Activated T-cell treated with anti-CD3 and anti-CD28 coated beads for 48 hours (primary cell): Measurements from ENCODE around the gene CENPP.

Experiments
- DNase-seq: peaks from one replicate; pipeline ENCODE4 v3.0.0-alpha.2; 2020; ENCODE audit warnings: low read depth

Gene CENPP

DNA sequence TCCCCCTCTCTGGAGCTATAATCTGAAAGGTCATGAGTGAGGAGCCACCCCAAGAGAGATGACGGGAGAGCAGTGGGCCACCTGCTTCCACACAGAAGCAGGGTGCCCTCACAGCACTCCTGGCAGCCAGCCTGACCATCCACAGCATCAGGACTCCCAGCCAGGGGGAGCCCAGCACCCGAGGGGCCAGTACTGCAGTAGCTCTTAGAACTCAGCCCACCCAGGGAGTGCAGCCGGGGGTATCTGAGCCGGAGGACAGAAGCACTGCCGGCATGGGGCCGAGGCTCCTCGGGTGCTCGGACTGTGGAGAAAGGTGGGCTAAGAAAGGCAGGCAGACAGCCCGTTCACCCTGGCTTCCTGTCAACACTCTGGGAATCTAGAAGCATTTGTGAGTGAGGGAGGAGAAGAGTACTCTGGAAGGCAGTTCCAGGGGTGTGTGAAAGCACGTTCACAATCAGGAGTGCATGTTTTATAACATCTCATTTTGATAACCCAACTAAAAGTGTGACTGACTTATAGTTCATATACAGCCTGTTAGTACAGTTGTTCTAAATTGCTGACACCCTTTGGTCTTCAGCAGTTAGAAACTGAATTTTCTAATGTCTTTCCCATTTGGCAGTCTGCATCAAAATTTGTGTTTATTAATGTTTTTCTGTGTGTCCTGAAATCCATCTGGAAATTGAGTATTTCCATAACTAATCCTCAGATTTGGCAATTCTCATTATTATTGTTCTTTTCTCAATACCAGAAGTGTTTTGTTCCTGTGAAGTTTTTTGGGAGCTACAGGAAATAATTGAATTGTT is 182.5 kb downstream of the CENPP start:
- no peak for DNase-seq

DNA sequence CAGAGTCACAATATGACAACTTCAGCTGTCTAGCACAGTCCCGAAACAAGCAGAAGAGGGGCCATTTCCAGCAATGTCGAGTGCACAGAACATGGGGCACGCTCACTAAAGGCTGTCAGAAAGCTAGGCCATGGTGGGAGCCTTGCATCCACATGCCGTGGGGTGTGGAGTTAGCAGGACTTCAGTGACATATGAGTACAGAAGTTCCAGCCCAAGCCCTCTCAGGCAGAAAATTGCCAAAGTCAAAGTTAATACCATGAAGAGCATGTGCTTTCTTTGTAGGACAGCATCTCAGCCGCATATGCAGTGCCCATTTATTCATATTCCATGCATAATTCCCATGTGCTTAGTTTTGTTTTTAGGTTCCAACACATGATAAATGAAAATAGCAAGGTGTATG is 183.3 kb downstream of the CENPP start:
- DNase-seq = no peak

DNA sequence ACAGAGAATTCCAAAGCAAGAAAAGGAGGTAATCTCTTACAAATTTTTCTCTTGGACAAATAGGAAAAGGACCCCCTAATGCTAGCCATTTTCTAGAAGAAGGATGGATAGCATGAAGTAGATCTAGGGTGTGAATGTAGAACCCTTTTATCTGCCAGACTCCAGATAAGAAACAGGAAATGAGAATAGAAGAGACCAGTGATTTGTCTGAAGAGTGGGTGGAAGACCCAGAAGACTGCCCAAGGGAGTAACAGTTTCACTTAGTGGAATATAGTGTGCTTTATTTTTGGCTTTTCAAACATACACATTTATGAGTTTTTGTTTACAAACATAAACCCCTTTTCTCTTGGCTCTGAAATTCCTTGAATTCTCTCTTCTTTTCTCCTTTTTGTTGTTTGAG is 185.0 kb downstream of the CENPP start:
- DNase-seq = no peak

DNA sequence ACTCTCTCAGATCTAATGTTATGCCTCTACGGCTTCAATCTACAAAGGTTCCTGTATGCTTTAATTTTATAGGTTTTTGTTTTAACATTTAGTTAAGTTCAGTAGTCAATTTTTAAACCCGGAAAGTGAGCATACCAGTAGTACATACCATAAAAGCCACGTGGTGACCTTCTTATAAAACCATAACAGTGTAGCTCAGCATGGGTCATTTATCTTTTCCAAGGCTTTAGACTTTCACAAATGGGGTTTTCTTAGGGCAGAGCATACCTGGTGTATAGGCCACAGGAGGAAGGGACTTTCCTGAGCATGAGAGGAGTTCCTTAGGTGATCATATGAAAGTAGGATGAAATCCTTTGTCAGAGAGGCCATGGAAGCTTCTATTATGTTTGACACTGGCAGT is 186.9 kb downstream of the CENPP start:
- no peak for DNase-seq

DNA sequence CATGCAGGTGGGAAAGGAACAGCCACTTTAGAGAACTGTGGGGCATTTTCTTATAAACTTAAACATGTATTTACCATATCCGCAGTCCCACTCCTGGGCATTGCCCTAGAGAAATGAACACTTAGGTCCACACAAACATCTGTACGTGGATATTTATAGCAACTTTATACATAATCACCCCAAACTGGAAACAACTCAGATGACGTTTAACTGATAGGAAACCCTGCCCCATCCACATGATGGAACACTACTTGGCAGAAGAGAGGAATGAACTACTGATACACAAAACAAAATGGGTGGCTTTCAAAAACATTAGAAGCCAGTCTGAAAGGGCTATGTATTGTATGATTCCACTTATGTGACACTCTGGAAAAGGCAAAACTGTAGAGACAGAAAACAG is 187.6 kb downstream of the CENPP start:
- DNase-seq = no peak

DNA sequence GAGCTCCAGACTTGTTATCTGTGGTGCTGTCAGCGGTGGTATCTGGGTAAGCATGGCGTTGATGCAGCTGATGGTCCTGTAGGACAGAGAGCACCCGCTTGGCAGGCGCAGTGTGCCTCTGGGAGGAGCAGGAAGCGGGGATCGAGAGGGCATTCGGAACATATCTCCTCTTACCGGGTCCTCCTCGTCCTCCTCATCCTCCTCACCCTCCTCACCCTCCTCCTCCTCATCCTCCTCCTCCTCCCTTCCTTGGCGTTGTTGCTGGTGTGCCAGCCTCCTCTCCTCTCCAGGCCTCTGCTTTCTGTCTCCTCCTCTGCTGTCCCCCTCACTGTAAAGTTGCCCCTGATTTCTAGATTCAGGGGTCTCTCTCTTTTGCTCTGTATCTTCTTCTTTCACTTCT is 188.9 kb downstream of the CENPP start:
- no peak for DNase-seq

DNA sequence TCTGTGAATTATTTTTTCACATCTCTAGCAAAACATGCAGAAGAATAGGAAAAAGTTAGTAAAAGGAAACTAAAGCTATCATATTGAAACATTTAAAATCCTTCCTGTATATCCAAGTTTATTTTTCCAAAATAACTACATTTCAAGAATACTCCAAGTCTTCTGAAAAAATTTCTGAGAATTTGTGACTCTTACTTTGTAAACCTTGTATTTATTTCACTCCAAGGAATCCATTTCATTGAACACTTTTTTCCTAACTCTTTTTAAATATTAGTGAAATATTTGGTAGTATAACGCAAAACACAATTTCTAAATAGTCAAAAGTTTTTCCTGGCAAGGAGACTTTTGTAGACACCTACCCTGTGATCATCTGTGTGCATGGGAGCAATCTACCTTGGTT is 190.8 kb downstream of the CENPP start:
- DNase-seq = no peak

DNA sequence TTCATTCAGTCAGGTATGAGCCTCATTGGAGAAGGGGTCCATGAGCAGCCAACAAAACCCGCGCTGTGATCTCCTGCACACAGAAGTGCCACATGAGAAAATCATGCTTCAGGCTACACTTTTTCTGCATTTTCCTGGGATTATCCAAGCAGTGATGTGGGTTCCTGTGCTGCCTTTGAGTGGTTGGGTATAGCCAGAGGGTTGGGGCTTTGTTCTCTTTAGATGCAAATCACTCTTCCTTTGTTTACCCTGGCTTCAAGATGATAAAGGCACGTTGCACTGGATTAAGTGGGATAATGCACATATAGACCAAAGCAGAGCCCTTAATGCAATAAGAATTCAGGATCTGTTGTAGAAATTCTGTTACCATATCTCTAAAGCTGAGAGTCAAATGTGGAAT is 191.3 kb downstream of the CENPP start:
- no peak for DNase-seq

DNA sequence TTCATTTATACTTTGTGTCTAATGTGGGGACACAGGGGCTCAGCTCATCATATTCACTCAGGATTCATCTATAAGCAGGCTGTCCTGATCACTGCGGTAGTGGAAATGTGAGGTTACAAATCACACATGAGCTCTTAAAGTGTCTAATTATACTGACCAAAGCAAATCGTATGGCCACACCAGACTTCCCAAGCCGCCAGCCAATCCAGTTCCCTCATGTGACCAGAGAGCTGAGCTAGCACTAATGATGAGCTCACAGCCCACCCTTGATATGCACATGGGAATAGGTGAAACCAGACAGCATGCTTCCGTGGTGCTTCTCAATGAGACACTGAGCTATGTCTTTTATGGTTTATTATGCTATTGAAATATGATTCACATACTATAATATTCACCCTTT is 192.4 kb downstream of the CENPP start:
- DNase-seq = no peak

DNA sequence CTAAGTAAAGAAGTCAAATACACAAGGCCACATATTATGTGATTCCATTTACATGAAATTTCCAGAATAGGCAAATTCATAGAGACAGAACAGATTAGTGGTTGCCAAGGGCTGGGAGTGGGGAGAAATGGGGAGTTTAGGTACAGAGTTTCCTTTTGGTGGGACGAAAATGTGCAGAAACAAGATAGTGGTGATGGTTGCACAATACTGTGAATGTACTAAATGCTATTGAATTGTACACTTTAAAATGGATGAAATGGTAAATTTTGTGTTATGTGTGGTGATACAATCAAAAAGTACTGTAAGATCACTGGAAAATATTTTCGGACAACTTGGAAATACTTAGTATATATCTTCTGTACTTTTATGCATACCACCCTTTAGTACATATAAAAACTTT is 195.1 kb downstream of the CENPP start:
- no peak for DNase-seq

DNA sequence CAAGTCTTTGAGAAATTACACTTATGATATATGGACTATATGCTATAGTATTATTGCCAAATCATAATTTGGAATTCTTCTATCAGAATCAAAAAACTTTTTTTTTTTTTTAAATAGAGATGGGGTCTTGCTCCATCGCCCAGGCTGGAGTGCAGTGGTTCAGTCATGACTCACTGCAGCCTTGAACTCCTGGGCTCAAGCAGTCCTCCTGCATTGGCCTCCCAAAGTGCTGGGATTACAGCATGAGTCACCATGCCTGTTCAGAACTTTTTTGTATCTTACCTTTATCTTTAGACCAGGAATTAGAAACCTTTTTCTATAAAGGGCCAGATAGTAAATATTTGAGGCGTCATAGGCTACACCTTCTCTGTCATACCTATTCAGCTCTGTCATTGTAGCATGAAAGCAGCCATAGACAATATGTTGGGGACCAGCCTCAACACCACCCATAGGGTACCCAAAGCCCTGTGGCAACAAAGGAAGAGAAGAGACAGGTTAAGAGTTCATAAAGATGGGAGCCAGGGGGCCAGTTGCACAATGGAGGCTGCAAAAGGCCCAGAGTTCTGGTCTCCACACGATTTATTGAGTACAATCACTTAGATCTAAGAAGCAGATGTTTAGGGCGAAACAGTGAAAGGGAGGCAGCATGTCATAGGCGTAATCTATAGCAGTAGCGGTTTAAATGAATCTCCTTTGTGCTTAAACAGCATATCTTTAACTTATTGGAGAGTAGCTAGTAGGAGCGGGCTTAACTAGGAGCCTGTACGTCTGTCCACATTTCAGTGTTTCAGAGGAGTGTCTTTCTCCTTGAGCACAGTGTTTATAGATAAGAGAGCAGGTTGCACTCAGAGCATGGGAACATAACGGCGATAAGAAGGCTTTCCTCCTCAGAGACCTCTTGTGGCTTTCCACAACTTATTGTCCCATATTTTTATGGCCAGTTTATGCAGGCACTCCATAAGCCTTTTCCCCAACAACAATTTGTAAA is 197.5 kb downstream of the CENPP start:
- no peak for DNase-seq

DNA sequence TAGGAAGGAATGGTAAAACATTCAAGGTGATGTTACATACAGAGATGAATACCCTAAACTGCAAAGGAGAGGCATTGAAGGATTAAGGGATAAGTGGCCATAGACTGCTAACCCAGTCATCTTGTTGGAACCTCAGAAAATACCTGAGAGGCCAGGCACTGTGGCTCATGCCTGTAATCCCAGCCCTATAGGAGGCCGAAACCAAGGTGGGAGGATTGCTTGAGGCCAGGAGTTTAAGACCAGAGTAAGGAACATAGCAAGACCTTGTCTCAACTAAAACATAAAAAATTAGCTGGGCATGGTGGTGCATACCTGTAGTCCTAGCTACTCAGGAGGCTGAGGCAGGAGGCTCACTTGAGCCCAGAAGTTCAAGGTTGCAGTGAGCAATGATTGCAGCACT is 199.1 kb downstream of the CENPP start:
- DNase-seq = no peak

DNA sequence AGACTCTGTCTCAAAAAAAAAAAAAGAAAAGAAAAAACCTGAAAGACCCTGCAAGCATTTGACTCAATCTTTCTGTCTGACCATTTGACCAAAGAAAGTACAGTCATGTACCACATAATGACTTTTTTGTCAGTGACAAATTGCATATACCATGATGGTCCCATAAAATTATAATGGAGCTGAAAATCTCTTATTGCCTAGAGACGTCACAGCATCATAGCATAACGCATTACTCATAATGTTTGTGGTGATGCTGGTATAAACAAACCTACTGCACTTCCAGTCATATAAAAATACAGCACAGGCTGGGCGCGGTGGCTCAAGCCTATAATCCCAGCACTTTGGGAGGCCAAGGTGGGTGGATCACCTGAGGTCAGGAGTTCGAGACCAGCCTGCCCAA is 199.6 kb downstream of the CENPP start:
- no peak for DNase-seq

DNA sequence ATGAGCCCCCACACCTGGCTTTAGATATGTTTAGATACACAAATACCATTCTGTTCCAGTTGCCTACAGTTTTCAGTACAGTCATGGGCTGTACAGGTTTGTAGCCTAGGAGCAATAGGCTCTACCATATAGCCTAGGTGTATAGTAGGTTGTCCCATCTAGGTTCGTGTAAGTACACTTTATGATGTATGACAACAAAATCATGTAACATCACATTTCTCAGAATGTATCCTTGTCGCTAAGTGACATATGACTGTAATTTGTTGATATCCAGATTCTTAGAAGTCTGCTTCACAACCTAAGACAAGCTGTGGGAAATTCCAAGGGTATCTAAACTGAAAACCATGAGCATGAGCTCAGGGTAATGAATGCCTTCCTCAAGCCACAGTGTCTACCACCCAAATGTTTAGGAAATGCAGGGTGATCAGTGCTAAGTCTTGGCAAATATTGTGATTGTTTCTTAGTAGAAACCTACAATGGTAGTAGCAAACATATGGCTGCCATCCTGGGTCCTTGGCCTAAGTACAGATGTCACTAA is 201.6 kb downstream of the CENPP start:
- no peak for DNase-seq

DNA sequence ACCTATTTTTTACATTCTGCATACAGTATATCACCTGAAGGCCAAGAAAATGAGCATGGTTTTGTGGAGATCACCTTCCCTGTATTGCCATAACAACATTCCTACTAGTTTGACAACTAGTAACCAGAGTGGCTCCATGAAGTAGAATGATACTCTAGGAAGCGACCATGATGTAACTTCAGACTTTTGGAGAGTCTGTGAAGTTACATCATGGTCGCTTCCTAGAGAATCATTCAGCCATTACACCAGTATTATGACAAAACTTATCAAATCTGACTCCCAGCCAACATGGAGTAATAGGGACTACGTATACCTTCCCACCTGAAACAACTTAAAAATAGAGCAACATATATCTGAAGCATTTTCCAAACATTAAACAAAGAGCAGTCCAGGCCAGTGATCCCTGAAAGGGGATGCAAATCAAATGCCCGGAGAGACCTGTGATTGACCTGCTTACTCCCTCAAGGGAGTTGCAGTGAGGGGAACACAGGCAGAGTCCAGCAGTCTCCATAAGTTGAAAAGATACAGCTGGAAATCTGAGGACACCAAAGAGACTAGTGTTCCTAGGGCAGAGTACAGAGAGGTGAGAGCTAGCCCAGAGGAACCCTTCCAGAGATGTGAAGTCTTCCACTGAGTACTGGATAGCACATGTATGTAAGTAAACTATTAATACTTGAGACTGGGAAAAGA is 202.2 kb downstream of the CENPP start:
- DNase-seq = no peak

DNA sequence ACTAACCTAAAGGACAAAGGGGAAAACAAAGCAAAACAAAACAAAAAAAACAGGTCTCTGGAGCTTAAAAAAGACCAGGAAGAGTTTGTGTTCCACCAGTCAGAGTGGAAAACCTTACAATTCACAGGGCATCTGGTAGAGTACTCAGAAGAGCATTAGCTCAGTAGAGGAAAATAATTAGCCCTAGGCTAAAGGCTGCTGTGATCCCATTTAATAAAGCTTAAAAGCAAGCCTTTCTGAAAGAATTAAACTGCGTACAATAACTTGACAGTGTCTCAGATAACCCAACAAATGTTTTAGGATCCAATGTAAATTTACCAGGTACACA is 202.7 kb downstream of the CENPP start:
- no peak for DNase-seq

DNA sequence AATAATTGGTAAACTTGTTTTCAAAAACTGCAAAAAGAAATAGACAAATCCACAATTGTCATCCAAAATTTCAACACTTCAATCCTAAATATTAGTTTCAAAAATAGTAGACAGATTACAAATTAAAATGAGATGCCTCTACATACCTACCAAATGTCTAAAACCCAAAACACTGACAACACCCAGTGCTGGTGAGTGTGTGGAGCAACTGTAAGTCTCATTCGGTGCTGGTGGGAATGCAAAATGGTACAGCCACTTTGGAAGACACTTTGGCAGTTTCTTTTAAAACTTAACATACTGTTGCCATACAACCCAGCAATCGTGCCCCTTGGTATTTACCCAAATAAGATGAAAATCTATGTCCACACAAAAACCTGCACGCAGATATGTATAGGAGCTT is 203.4 kb downstream of the CENPP start:
- no peak for DNase-seq

DNA sequence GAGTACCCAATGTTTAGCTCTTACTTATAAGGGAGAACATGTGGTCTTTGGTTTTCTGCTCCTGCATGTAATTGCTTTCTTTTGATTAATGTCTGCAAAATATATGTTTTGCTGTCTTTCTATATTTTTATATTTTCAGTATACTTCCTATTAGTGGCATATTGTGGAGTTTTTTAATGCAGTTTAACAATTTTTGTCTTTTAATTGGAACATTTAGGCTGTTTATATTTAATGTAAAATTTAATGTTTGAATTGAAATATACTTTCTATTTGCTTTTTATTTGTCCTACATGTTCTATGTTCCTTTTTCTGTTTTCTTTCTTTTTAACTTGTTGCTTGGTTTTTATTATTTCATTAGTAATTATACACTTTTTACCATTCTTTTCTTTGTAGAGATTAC is 205.1 kb downstream of the CENPP start:
- DNase-seq = no peak

DNA sequence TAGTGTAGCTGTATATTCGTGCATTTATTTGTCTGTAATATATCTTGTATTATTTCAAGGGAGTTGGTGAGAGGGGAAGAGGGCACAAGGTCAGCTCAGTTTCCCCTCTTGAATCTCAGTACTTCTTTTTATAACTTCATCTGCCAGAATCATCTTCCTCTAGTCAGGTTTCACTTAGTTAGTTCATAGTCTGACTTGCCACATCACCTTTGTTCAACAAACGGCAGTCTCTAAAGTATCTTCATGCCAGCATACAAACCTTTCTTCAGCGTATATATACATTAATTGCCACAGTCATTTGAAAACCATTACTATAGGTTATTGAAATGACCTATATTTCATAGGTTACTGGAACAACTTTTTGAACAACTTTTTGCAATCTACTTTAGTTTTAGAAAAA is 208.5 kb downstream of the CENPP start:
- no peak for DNase-seq

DNA sequence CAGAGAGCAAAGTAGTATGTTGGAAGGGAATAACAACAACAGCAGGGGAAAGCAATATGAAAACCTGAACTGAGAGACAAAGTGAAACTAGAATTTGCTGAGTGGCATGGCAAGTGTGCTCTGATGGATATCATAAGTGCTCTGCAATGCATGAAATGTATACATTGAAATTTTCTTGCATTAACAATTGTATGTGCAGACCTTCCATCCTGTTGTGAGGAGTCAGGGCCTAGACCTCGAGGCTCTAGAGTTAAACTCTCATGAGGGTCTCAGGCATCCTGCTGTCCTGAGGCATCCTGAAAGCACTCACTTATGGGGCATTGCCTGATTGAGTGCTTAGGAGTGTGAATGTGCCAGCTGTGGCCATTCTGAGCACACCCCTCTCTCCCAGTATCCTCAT is 208.9 kb downstream of the CENPP start:
- no peak for DNase-seq

DNA sequence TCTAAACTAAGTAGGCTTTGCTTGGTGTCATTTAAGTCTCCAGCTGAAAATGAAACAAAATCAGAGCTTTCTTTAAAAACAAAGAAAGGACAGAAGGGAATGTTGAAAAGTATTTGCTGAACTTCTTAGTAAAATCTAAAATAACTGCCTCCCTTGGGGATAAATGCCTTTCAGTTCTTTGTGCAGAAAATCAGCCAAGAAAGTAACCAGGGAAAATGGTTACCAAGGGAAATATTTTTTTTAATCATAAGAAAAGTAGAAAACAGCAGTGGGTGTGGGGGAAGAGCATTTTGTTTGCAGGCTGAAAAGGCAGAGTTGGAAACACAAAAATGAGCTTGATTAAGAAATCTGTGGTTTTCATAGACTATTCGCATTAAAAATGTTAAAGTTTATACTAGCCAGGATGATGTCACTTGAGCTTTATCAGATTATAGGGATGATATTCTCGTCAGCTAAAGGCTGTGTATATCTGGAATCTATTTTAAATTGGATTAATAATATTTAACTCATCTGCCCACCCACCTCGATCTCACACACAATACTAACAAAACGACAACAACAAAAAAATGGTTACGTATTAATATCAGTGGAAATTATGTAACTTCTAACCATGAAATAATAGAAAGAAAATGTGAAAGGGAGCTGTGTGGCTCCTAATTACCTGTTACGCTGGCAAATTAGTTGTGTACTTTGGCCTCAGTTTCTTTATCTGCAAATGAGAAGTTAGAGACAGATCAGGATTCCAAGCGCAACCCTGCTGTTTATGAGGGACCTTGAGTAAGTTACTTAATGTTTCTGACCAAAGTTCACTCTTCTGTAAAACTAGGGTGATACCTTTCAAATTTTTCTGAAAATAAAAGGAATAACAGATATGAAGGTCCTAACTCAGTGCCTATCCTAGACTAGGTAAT is 210.4 kb downstream of the CENPP start, which contains the start of gene ECM2:
ECM2 (minus strand) TSS at position 51 of the 911 bp plus-strand sequence. CDS start 13,124 bp downstream, outside the sequence.
- no peak for DNase-seq
